Hematopoietic multipotent progenitor cell treated with erythropoietin and hydrocortisone succinate and interleukin-3 and kit ligand, for 8 days (in vitro differentiated cells): Measurements from ENCODE around the gene TTLL12.
"Not testable (repeated sequence)": the region's sequence is repeated elsewhere in the genome, so short reads cannot be mapped to it uniquely, and the experiment has no call there.

ENCODE experiments used
- DNase-seq: peaks from one replicate; pipeline ENCODE4 v3.0.0-alpha.2; 2015

TTLL12 gene

GRCh38 chr22:43152003-43152356 lies 35.0 kb downstream of the TTLL12 start:
- DNase-seq, result no peak

- peak; percentile 54 for DNase-seq
Observed at GRCh38 chr22:43151251-43152002, 35.5 kb downstream of the TTLL12 start, which contains the start of gene TSPO. Gene TSPO, plus strand, starts transcription at chr22:43151559. Its CDS starts 7,680 bp downstream, at chr22:43159239.

- DNase-seq, result no peak
Observed at GRCh38 chr22:43150731-43151206, 36.2 kb downstream of the TTLL12 start.

DNA sequence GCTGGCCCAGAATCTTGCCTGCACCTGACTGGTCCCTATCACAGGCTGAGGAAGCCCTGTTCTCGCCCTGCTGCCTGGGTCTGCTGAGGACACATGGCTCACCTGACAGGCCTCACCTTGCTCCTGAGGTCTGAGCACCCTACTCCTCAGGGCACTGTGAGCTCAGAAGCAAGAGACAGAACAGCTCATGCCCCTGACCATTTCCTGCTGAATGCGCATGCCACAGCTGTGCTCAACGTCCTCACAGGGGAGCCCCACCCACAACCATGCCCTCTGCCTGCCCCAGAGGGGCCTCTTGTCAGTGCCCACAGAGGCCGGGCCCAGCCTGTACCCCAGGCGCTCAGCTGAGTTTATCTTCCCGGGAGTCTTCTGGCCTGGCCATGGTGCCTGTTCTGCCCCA lies 38.4 kb downstream of the TTLL12 start:
- DNase-seq, result peak; percentile 67

GRCh38 chr22:43147821-43148220 lies 39.1 kb downstream of the TTLL12 start:
- DNase-seq, result peak; percentile 61

DNA sequence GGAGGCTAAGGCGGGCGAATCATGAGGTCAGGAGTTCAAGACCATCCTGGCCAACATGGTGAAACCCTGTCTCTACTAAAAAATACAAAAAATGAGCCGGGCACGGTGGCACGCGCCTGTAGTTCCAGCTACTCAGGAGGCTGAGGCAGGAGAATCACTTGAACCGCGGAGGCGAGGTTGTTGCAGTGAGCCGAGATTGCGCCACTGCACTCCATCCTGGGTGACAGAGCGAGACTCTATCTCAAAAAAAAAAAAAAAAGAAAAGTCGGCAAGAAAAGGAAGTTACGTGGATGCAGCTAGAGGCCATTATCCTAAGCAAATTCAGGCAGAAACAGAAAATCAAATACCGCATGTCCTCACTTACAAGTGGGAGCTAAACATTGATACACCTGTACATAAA lies 40.6 kb downstream of the TTLL12 start:
- DNase-seq, result not testable (repeated sequence)

DNA sequence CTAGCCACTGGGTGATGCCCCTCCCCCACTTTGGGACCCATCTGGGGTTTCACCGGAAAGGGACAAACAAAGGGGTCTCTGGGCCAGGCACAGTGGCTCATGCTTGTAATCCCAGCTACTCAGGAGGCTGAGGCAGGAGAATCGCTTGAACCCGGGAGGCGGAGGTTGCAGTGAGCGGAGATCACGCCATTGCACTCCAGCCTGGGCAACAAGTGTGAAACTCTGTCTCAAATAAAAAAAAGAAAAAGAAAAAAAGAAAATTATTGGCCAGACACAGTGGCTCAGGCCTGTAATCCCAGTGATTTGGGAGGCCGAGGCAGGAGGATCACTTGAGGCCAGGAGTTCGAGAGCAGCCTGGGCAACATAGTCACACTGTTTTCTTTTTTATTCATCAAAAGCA lies 41.6 kb downstream of the TTLL12 start:
- DNase-seq, result not testable (repeated sequence)

- no peak for DNase-seq
Observed at GRCh38 chr22:43144949-43145348, 42.0 kb downstream of the TTLL12 start.

GRCh38 chr22:43142880-43143562 lies 43.9 kb downstream of the TTLL12 start, which contains the start of gene MCAT:
Gene MCAT, minus strand, starts transcription at chr22:43143398. Its CDS starts 50 bp downstream, at chr22:43143348.
- DNase-seq, result peak; percentile 83

- DNase-seq, result no peak
Observed at GRCh38 chr22:43136801-43137200, 50.1 kb downstream of the TTLL12 start.

- peak; percentile 52 for DNase-seq
Observed at GRCh38 chr22:43136255-43136654, 50.7 kb downstream of the TTLL12 start.

GRCh38 chr22:43135565-43135964 lies 51.4 kb downstream of the TTLL12 start:
- DNase-seq, result no peak

- no peak for DNase-seq
Observed at GRCh38 chr22:43134553-43134952, 52.4 kb downstream of the TTLL12 start.

DNA sequence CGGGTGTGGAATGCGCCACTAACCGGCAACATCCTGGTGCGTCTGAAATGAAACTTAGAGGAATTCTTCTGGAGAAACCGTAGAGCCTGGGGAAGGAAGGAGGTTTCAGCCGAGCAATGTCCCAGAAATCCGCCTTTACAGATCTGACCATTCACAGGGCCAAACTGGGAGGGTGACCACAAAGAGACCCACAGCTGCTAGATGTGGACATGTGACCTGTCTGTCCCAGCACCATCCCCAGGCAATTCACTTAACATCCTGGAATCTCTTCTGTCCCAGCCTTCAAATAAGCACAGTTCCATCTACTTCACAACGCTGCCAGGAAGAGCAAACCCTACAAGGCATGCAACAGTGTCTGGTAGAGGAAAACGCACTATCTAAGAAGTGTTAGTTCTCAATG lies 53.5 kb downstream of the TTLL12 start:
- DNase-seq, result no peak

DNA sequence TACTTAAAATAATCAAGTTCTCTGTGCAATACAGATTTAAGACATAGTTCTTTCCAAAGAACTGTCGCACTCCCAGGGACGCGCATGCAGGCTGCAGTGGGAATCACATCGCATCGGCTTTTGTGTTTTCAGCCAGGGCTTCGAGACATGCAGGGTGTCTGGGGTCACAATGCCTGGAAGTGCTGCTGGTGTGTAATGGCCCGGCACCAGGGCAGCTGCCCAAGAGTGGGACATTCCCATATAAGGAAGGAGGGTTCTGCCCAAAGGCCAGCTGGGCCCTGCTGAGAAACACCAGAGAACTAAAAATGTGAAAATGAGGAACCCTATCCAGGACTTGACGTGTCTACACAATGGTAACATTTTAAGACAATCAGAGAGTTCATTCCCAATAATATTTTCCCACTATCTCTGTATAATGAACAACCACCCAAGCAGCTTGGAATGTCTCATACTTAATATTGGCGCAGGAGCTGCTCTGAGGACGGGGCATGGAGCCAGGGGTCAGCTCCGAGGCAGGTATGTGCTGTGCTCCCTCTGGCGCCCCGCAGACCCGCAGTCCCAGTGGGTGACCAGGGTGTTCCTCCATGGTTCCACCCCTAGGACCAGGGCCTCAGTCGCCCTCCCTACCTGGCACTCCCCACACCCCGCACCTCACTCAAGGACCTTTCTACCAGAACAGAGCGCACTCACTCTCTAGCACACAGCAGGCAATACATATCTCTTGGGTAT lies 55.0 kb downstream of the TTLL12 start:
- DNase-seq, result no peak

- DNase-seq, result peak; percentile 51
Observed at GRCh38 chr22:43129426-43130425, 57.2 kb downstream of the TTLL12 start.

- peak; percentile 46 for DNase-seq
Observed at GRCh38 chr22:43128928-43129424, 58.0 kb downstream of the TTLL12 start.

DNA sequence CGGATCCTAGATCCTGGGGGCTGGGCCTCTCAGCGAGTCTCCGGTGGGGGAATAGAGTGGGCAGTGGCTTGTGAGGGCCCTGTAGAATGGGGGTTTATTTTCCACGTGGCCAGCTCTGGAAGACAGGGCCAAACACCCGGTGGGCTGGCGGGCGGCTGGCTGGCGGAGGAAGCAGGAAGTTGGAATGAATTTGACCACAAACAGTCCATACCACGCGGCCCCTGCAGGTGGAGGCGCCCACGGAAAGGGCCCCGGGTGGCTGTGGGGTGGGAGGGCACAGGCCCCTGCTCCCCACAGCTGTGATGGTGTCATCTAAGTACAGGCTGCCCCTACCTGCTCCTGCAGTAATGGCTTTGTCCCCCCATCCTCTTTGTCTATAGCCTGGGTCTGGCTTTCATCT lies 58.8 kb downstream of the TTLL12 start:
- DNase-seq, result no peak

DNA sequence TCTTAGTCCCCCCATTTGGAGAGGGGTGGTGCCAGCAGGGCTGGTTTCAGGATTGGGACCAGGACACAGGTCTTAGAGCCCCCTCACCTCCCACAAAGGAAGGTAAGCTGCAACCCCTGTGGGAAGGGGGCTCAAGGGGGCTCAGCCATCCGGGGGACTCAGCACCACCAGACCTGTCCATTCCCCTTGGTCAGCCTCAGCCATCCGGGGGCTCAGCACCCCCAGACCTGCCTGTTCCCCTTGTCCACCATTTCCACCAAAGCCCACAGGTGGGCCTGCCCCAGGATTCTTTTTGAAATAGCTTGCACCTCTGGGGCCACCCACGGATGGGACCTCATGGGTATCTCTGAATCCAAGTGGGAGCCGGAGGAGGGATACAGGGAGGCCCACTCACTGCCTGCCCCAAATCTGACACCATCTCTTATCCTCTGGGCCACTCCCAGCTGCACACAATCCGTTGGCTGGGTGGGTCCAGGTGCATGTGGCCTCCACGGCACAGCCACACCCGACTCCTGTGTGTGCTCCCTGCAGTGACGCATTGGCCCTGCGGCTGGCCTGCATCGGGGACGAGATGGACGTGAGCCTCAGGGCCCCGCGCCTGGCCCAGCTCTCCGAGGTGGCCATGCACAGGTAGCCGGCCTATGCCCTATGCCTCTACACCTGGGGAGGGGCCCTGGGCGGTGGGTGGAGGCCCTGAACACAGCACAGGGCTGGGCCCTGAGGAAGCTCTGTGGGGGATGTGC lies 59.6 kb downstream of the TTLL12 start:
- DNase-seq, result peak; percentile 41

DNA sequence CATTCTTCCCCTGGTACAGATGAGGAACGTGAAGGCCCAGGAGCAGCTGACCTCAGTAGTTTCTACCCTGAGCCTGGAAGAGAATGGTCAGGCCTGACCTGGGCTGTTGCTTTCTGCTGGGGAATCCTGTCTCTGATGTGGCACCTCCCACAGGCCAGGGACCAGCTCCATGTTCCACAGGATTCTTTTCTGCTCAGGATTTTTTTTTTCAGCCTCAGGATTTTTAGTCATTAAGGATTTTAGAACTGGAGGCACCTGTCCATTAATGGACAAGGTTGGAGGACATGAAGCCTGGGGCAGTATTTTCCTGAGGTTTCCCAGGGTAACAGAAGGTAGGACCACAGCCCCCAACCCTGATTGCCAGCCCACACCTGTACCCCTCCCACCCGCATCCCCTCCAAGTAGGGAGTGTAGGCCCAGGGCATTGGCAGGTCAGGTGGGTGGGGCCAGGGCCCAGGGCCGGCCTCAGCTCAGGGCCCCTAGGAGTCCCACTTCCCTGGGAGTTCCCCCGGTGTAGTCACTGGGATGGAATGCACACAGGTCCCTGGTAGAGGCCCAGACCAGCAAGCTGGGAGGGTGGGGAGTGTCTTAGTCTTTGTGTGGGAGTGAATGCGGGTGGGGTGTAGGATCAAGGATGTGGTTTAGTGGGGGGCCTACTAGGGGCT lies 60.3 kb downstream of the TTLL12 start:
- DNase-seq, result no peak
